Endothelial cell of umbilical vein (primary cell): ENCODE measurements around the gene ZNF274.

Experiments
- EZH2 ChIP-seq: IDR thresholded peaks from 2 replicates; pipeline ENCODE4 v1.6.1; 2012; ENCODE audit warnings: borderline replicate concordance, low read depth, mild to moderate bottlenecking, moderate library complexity, low read length, inconsistent platforms; ENCODE audit not compliant: severe bottlenecking
- FOS ChIP-seq: IDR thresholded peaks from 2 replicates; pipeline ENCODE4 v1.6.1; 2011; ENCODE audit warnings: mild to moderate bottlenecking, low read length, moderate library complexity, borderline replicate concordance; ENCODE audit not compliant: insufficient read depth
- JUN ChIP-seq: IDR thresholded peaks from 2 replicates; pipeline ENCODE4 v1.6.1; 2011; ENCODE audit warnings: borderline replicate concordance, low read depth; ENCODE audit not compliant: insufficient read length, insufficient read depth
- MYC ChIP-seq: IDR thresholded peaks from one replicate; pipeline ENCODE4 v1.6.1; 2011; ENCODE audit warnings: mild to moderate bottlenecking, low read depth, low read length
- POLR2A ChIP-seq: IDR thresholded peaks from 2 replicates; pipeline ENCODE4 v1.6.1; 2012; ENCODE audit warnings: low read depth, mild to moderate bottlenecking, control low read depth, low read length
- POLR2AphosphoS5 ChIP-seq: IDR thresholded peaks from 2 replicates; pipeline ENCODE4 v1.6.1; 2012; ENCODE audit warnings: low read depth, mild to moderate bottlenecking, control low read depth, low read length, moderate library complexity; ENCODE audit not compliant: insufficient read depth
- TF ChIP-seq, protein P1 (sequence below), 2 donors: IDR thresholded peaks; 1 replicate in 1 of 2; 2 replicates in 1 of 2; pipeline ENCODE4 v1.5.1; 2011; ENCODE audit warnings: low read length in 2 of 2, mild to moderate bottlenecking in 2 of 2, moderate library complexity in 2 of 2, control low read depth in 1 of 2, inconsistent platforms in 1 of 2, low read depth in 1 of 2; ENCODE audit not compliant: insufficient read depth in 1 of 2; ENCODE audit errors: extremely low read depth in 1 of 2

DNA sequence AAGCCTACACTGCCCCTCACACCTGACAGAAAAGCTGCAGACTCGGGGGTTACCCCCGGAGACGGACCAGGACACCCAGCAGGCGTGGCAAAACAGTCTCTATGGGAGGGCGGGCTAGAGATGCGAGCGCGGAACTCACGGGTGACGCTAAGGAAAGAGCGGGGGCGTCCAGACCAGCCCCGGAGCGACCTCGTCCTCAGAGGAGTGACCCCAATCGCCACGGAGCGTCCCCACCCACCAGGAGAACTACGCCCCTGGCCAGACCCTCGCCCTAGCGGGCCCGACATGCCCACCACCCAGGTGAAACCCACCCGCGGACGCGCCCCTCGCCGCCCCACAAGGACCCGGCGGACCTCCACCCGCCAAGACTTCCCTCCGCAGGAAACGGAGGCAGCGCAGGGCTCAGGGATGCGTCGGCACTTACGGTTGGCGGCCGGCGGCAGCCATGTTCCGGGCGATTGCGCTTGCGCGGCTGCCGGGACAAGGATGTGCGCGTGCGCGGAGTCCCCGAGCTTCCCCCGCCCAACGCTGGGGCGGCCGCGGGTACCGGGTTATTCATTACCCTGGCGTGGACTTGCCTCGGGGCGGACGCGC is 32.4 kb upstream of the ZNF274 start, which contains the start of gene ZNF329:
- TF ChIP-seq POLR2A (peak; percentile 87), EZH2 (no peak), POLR2AphosphoS5 (peak; percentile 72), MYC (no peak), FOS (no peak), JUN (no peak)
- TF ChIP-seq, protein P1, sequence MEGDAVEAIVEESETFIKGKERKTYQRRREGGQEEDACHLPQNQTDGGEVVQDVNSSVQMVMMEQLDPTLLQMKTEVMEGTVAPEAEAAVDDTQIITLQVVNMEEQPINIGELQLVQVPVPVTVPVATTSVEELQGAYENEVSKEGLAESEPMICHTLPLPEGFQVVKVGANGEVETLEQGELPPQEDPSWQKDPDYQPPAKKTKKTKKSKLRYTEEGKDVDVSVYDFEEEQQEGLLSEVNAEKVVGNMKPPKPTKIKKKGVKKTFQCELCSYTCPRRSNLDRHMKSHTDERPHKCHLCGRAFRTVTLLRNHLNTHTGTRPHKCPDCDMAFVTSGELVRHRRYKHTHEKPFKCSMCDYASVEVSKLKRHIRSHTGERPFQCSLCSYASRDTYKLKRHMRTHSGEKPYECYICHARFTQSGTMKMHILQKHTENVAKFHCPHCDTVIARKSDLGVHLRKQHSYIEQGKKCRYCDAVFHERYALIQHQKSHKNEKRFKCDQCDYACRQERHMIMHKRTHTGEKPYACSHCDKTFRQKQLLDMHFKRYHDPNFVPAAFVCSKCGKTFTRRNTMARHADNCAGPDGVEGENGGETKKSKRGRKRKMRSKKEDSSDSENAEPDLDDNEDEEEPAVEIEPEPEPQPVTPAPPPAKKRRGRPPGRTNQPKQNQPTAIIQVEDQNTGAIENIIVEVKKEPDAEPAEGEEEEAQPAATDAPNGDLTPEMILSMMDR (IDR thresholded peaks at IDR 0.05; ENCODE audit: extremely low read depth in 1 of 2, insufficient read depth in 1 of 2, low read depth in 1 of 2, low read length in 2 of 2), result no peak
